HPDE6-E6E7 (cell line): ENCODE measurements around the gene OGDH.
"Not testable (repeated sequence)": the region's sequence is repeated elsewhere in the genome, so short reads cannot be mapped to it uniquely, and the experiment has no call there.

Source experiments
- DNase-seq: peaks from one replicate; pipeline ENCODE4 v3.0.0; 2011; ENCODE audit warnings: missing footprints; ENCODE audit errors: extremely low spot score

Gene OGDH

DNA sequence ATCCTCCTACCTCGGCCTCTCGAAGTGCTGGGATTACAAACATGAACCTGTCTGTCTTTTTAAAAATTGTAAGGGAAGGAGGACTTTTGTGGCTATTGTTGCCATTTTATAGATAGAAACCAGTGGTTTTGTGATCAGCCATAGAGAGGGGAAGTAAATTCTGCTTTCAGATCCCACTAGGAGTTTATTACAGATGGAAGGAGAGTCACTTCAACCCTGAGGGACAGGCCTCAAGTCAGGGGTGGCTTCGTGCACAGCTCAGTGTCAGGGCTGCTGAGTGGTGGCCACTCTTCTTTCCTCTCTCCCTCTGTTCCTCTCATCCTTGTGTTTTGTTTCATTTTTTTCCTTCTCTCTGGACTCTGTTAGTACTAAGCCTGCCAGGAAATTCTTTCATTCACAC, 60.8 kb downstream of the OGDH start:
- no peak for DNase-seq

- DNase-seq, result no peak
Measured at GRCh38 chr7:44671069-44671468, 64.6 kb downstream of the OGDH start.

GRCh38 chr7:44673324-44673723, 66.9 kb downstream of the OGDH start:
- DNase-seq, result no peak

DNA sequence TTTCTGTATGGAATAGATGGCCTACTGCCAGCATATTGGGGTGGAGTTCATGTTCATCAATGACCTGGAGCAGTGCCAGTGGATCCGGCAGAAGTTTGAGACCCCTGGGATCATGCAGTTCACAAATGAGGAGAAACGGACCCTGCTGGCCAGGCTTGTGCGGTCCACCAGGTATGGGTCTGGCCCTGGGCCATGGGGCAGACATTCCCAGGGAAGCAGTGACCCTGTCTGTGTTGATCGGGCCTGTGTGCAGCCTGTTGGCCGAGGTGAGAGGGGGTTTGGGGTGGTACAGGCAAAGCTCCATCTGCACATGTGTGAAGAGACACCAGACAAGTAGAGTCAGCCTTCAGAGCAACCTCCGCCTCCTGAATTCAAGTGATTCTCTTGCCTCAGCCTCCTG, 67.3 kb downstream of the OGDH start:
- DNase-seq, result no peak

- DNase-seq, result no peak
Measured at GRCh38 chr7:44674381-44674780, 68.0 kb downstream of the OGDH start.

GRCh38 chr7:44676776-44677175, 70.3 kb downstream of the OGDH start:
- DNase-seq, result no peak

DNA sequence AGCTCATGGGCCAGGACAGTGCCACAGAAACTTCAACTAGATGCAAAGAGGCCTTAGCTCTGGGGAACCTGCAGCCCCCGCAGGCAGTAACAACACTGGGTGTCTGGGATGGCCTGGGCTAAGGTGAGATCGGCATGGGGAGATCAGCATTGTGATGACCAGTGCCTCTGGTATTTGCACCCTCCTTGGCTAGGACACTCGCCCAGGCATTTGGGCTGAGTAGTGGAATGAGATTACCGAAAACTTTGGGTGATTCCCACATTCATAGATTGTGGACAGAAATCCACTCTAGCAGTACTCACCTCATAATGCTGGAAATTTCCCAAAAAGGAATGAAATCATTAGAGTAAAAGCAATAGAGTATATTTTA, 71.7 kb downstream of the OGDH start:
- DNase-seq, result no peak

DNA sequence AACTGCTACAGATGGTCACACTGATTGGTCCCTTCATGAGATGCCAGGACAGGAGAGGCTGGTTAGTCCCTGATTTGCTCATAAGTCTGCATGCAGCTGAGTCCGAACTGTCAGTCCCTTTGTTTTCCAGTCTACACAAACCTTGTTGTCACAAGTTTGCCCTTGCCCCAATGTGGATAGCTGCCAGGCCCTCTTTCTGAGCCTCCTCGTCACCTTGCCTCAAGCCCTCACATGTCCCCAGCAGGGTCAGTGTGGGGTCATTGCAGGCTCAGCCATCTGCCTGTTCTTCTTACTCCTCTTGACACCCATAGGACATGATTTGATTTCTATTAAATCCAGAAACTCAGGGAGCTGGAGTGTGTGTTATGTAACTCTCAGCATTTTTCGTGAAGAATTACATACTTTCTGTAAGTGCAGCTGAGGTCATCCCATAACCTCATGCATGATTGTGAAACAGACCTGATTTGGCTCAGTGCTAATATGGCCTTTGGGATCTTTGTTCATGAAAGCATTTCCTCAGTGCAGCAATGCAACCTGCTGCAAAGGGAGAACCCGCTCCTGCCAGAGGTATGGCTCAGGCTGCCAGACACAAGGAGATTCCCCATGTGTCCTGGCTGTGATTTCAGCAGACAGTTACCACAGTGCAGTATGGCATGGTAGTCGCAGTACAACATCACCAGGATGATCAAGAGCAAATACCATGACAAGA, 72.2 kb downstream of the OGDH start:
- peak; percentile 43 for DNase-seq

DNA sequence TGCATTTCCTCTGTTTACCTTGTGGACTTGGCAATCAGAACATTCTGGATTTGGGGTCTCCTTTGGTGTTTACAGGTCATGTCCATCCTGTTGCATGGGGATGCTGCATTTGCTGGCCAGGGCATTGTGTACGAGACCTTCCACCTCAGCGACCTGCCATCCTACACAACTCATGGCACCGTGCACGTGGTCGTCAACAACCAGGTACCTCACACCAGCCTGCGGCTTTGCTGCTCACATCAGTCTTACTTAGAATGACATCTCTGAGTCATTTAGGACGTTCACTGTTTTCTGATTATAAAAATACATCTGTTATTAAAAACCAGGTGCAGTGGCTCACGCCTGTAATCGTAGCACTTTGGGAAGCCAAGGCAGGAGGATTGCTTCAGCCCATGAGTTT, 75.2 kb downstream of the OGDH start:
- no peak for DNase-seq

DNA sequence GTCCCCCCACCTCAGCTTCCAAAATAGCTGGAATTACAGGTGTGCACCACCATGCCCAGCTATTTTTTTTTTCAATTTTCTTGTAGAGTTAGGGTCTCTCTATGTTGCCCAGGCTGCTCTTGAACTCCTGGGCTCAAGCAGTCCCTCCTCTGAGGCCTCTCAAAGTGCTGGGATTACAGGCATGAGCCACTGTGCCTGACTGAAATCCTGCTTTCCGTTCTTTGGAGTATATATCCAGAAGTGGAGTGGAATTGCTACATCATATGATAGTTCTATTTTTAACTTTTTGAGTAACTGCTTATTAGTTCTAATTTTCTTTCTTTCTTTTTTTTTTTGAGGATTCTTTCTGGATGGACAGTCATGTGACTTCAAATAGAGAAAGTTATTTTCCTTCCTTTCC, 79.3 kb downstream of the OGDH start:
- no peak for DNase-seq

GRCh38 chr7:44689427-44689826, 83.0 kb downstream of the OGDH start:
- no peak for DNase-seq

- DNase-seq, result no peak
Measured at GRCh38 chr7:44693641-44694313, 87.3 kb downstream of the OGDH start.

- DNase-seq, result no peak
Measured at GRCh38 chr7:44694326-44694725, 87.9 kb downstream of the OGDH start.

- no peak for DNase-seq
Measured at GRCh38 chr7:44694766-44695165, 88.3 kb downstream of the OGDH start.

GRCh38 chr7:44695756-44696155, 89.3 kb downstream of the OGDH start:
- DNase-seq, result no peak

DNA sequence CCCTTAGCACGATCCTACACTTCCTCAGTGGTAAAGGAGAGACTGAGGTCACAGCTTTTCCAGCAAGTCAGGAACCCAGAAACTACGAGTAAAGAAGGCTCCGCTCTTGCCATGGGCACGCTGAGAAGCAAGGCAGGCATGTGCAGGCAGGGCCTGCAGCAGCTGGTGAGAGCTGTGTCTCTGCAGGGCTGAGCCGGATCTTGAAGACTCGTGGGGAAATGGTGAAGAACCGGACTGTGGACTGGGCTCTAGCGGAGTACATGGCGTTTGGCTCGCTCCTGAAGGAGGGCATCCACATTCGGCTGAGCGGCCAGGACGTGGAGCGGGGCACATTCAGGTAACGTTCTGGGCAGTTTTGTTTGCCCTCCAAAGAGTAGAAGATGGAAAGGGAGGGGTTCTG, 90.3 kb downstream of the OGDH start:
- DNase-seq, result no peak

GRCh38 chr7:44697136-44698045, 91.0 kb downstream of the OGDH start:
- no peak for DNase-seq

- DNase-seq, result no peak
Measured at GRCh38 chr7:44698046-44698580, 91.7 kb downstream of the OGDH start.

- not testable (repeated sequence) for DNase-seq
Measured at GRCh38 chr7:44699598-44699997, 93.2 kb downstream of the OGDH start.

DNA sequence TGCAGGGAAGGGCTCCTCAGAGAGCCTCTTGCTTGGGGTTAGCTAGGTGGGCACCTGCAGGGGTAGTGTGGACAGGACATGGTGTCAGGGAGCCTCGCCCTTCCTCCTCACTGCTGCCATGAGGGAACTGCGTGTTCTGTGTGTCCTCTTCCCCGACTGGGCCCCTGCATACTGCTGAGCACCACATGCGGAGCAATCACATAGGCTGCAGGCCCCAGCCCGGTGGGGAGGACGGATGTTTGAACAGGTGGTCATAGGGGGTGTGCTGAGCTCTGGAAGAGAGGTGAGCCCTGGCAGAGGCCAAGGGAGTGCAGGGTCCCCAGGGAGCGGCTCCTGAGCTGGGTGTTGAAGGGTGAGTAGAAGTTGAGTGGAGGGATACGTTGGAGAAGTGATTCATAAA, 93.9 kb downstream of the OGDH start:
- no peak for DNase-seq

GRCh38 chr7:44703391-44703790, 97.0 kb downstream of the OGDH start:
- not testable (repeated sequence) for DNase-seq

GRCh38 chr7:44703921-44704320, 97.5 kb downstream of the OGDH start:
- no peak for DNase-seq
